LHCN-M2 (cell line): Measurements from ENCODE around the gene NUMB. TPM values are rescaled to one million over a fixed set of nuclear protein-coding genes. Genes with fewer than 3 reads are reported as not detected.

Experiments
- DNase-seq: peaks from one replicate; pipeline ENCODE4 v3.0.0-alpha.2; 2012; ENCODE audit warnings: low read depth
- total RNA-seq: library from RNA; depleted of rRNA; stranded (reverse); fragments of >200 nt; gene quantifications from 2 replicates; pipeline ENCODE4 v1.2.3, GENCODE V29; 2014

The NUMB gene
- total RNA-seq, 1 experiment from 2014 or later = 33.3 TPM

- no peak for DNase-seq
Observed at GRCh38 chr14:73262427-73263183, 195.7 kb downstream of the NUMB start.

- DNase-seq = no peak
Observed at GRCh38 chr14:73261520-73262426, 196.6 kb downstream of the NUMB start.

- no peak for DNase-seq
Observed at GRCh38 chr14:73261075-73261474, 197.3 kb downstream of the NUMB start.

GRCh38 chr14:73260574-73260973, 197.8 kb downstream of the NUMB start:
- no peak for DNase-seq

GRCh38 chr14:73259837-73260236, 198.5 kb downstream of the NUMB start:
- no peak for DNase-seq

- DNase-seq = no peak
Observed at GRCh38 chr14:73258845-73259611, 199.3 kb downstream of the NUMB start.

- DNase-seq = no peak
Observed at GRCh38 chr14:73258076-73258475, 200.3 kb downstream of the NUMB start.

GRCh38 chr14:73255693-73256225, 202.6 kb downstream of the NUMB start:
- DNase-seq = no peak

- DNase-seq = no peak
Observed at GRCh38 chr14:73255005-73255400, 203.3 kb downstream of the NUMB start.

GRCh38 chr14:73254247-73255004, 203.9 kb downstream of the NUMB start:
- DNase-seq = no peak

- no peak for DNase-seq
Observed at GRCh38 chr14:73253721-73254120, 204.6 kb downstream of the NUMB start.

GRCh38 chr14:73253323-73253610, 205.1 kb downstream of the NUMB start:
- DNase-seq = no peak

- DNase-seq = no peak
Observed at GRCh38 chr14:73252491-73253322, 205.6 kb downstream of the NUMB start.

GRCh38 chr14:73251516-73252215, 206.7 kb downstream of the NUMB start:
- no peak for DNase-seq

GRCh38 chr14:73250781-73251500, 207.4 kb downstream of the NUMB start:
- no peak for DNase-seq

GRCh38 chr14:73250317-73250713, 208.0 kb downstream of the NUMB start:
- DNase-seq = no peak

GRCh38 chr14:73249564-73250316, 208.6 kb downstream of the NUMB start:
- DNase-seq = no peak

GRCh38 chr14:73249108-73249507, 209.2 kb downstream of the NUMB start:
- DNase-seq = no peak
